Measurements from ENCODE around the gene MICAL3.
A peak's percentile ranks its signal among the peaks of the same experiment; 100 is the strongest.
"Not testable (repeated sequence)": the region's sequence is repeated elsewhere in the genome, so short reads cannot be mapped to it uniquely, and the experiment has no call there.

The MICAL3 gene

GRCh38 chr22:17951315-17951714 lies 73.0 kb downstream of the MICAL3 start:
- DNase-seq, result no peak

- no peak for DNase-seq
Observed at GRCh38 chr22:17950651-17951214, 73.6 kb downstream of the MICAL3 start.

- no peak for DNase-seq
Observed at GRCh38 chr22:17949642-17950473, 74.5 kb downstream of the MICAL3 start.

- DNase-seq, result no peak
Observed at GRCh38 chr22:17948101-17948500, 76.3 kb downstream of the MICAL3 start.

GRCh38 chr22:17946662-17947367 lies 77.5 kb downstream of the MICAL3 start:
- DNase-seq, result no peak

- DNase-seq, result no peak
Observed at GRCh38 chr22:17945888-17946648, 78.3 kb downstream of the MICAL3 start.

- no peak for DNase-seq
Observed at GRCh38 chr22:17945156-17945887, 79.0 kb downstream of the MICAL3 start.

GRCh38 chr22:17944256-17944655 lies 80.1 kb downstream of the MICAL3 start:
- peak in 1 of 2 donors; percentile 24 for DNase-seq

GRCh38 chr22:17943533-17944249 lies 80.7 kb downstream of the MICAL3 start:
- DNase-seq, result no peak

GRCh38 chr22:17942721-17943120 lies 81.6 kb downstream of the MICAL3 start:
- no peak for DNase-seq

- DNase-seq, result no peak
Observed at GRCh38 chr22:17941471-17942406, 82.6 kb downstream of the MICAL3 start.

GRCh38 chr22:17939579-17939978 lies 84.8 kb downstream of the MICAL3 start:
- DNase-seq, result no peak

GRCh38 chr22:17939011-17939410 lies 85.3 kb downstream of the MICAL3 start:
- no peak for DNase-seq

GRCh38 chr22:17938484-17938924 lies 85.9 kb downstream of the MICAL3 start:
- no peak for DNase-seq

- DNase-seq, result not testable (repeated sequence)
Observed at GRCh38 chr22:17932457-17932856, 91.9 kb downstream of the MICAL3 start.

- DNase-seq, result no peak
Observed at GRCh38 chr22:17931400-17931825, 92.9 kb downstream of the MICAL3 start.

- DNase-seq, result no peak
Observed at GRCh38 chr22:17930455-17931313, 93.7 kb downstream of the MICAL3 start.

- no peak for DNase-seq
Observed at GRCh38 chr22:17929909-17930308, 94.5 kb downstream of the MICAL3 start.

- no peak for DNase-seq
Observed at GRCh38 chr22:17928391-17928790, 96.0 kb downstream of the MICAL3 start.
